K562 (cell line): ENCODE data around the gene ASCC1. TPM values are rescaled to one million over a fixed set of nuclear protein-coding genes. Genes with fewer than 3 reads are reported as not detected.
A peak's percentile ranks its signal among the peaks of the same experiment; 100 is the strongest.

Source experiments
- ATAC-seq: fragments of 200-7000 bp; cut with Tn5 transposase; 3 replicates; pipeline ENCODE4 v1.9.1; 2020; ENCODE audit warnings: moderate library complexity
- BruUV-seq: library from RNA; stranded (reverse); fragments of 400-500 nt; replicated peaks from 2 replicates; lab custom pipeline; 2021; lab: Mats Ljungman, UMichigan
- CTCF ChIA-PET: fragments of 300-600 bp; formaldehyde crosslinking; extraction: SDS; loops from one replicate; lab custom pipeline; 2021; ENCODE audit warnings: low intra/inter-chr PET ratio; lab: Yijun Ruan, JAX
- POLR2A ChIA-PET: fragments of 300-600, 350-650 bp; sonication (Branson Sonifier 250); formaldehyde crosslinking; extraction: SDS; loops from one replicate; lab custom pipeline; 2021; ENCODE audit warnings: antibody characterized with exemption, inconsistent platforms; lab: Yijun Ruan, JAX
- DNase-seq, 4 experiments: peaks; one replicate each; pipeline versions ENCODE4 v3.0.0 to v3.0.0-alpha.2; 2011 to 2018; ENCODE audit warnings: low spot score in 3 of 4, mixed read lengths in 3 of 4; ENCODE audit errors: extremely low read depth in 1 of 4
- FAIRE-seq: peaks from 2 replicates; lab custom pipeline; 2011; peaks lifted over from hg19 to GRCh38; lab: Jason Lieb, UNC
- H2AFZ ChIP-seq: 2 replicates; pipeline ENCODE4 v1.6.0; 2011; ENCODE audit warnings: low read depth, low read length, control low read depth, inconsistent platforms
- H3K27ac ChIP-seq: fragments of 200-600 bp; 3 replicates; pipeline ENCODE4 v1.8.0; 2011; ENCODE audit warnings: low read depth, mild to moderate bottlenecking, control low read depth, inconsistent platforms, low read length, moderate library complexity, mixed read lengths; ENCODE audit errors: extremely low read depth
- H3K27me3 ChIP-seq, 2 experiments: fragments of 300-600 bp in 1 of 2; 2 replicates in 1 of 2; 3 replicates in 1 of 2; pipeline versions ENCODE4 v1.6.0 to v1.8.0; 2011; ENCODE audit warnings: inconsistent platforms in 2 of 2, low read length in 2 of 2, mild to moderate bottlenecking in 1 of 2, mixed read lengths in 1 of 2, moderate library complexity in 1 of 2; ENCODE audit not compliant: control insufficient read depth in 2 of 2, insufficient read depth in 2 of 2
- H3K36me3 ChIP-seq: fragments of 300-600 bp; 3 replicates; pipeline ENCODE4 v1.8.0; 2011; ENCODE audit warnings: mild to moderate bottlenecking, low read length, inconsistent platforms; ENCODE audit not compliant: control insufficient read depth, insufficient read depth
- H3K4me1 ChIP-seq, 2 experiments: fragments of 200-600 bp in 1 of 2; replicated peaks in 1 of 2; 2 replicates in 1 of 2; 3 replicates in 1 of 2; pipeline versions ENCODE4 v1.5.1 to v1.8.0; 2011; ENCODE audit warnings: inconsistent platforms in 2 of 2, low read length in 2 of 2, mild to moderate bottlenecking in 1 of 2, mixed read lengths in 1 of 2, moderate library complexity in 1 of 2; ENCODE audit not compliant: control insufficient read depth in 2 of 2, insufficient read depth in 2 of 2
- H3K4me2 ChIP-seq: 2 replicates; pipeline ENCODE4 v1.6.1; 2011; ENCODE audit warnings: low read length, control low read depth, inconsistent platforms, mixed read lengths; ENCODE audit not compliant: insufficient read depth
- H3K4me3 ChIP-seq: fragments of 200-600 bp; sonication (generic), shearing (Covaris generic); 2 replicates; pipeline ENCODE4 v1.5.1; 2016; ENCODE audit warnings: control low read depth, inconsistent platforms
- H3K79me2 ChIP-seq: fragments of 200-600 bp; 3 replicates; pipeline ENCODE4 v1.8.0; 2011; ENCODE audit warnings: low read length, inconsistent platforms; ENCODE audit not compliant: control insufficient read depth, insufficient read depth
- H3K9ac ChIP-seq, 2 experiments: 2 replicates each; pipeline versions ENCODE4 v1.6.0 to v1.6.1; 2011; ENCODE audit warnings: low read depth in 2 of 2, low read length in 2 of 2, control low read depth in 1 of 2, inconsistent platforms in 1 of 2, mild to moderate bottlenecking in 1 of 2, mixed read lengths in 1 of 2; ENCODE audit not compliant: insufficient read depth in 1 of 2
- H3K9me1 ChIP-seq: one replicate; pipeline ENCODE4 v1.6.0; 2011; ENCODE audit warnings: inconsistent platforms, mild to moderate bottlenecking, low read length, moderate library complexity; ENCODE audit not compliant: control insufficient read depth, insufficient read depth
- H3K9me3 ChIP-seq: replicated peaks from 2 replicates; pipeline ENCODE4 v1.5.1; 2011; ENCODE audit warnings: low read depth, low read length, inconsistent platforms; ENCODE audit not compliant: control insufficient read depth, insufficient read depth
- H4K20me1 ChIP-seq: replicated peaks from 2 replicates; pipeline ENCODE4 v1.6.1; 2011; ENCODE audit warnings: low read length, inconsistent platforms, mixed read lengths; ENCODE audit not compliant: control insufficient read depth, insufficient read depth
- JUND ChIP-seq, 2 experiments: IDR thresholded peaks; 2 replicates in 1 of 2; 3 replicates in 1 of 2; pipeline ENCODE4 v1.6.1; 2011; ENCODE audit warnings: borderline replicate concordance in 2 of 2, low read depth in 2 of 2, low read length in 2 of 2, improper control_type of control experiment in 1 of 2, missing biosample characterization in 1 of 2, missing genetic modification characterization in 1 of 2, missing genetic modification reagents in 1 of 2
- SETDB1 ChIP-seq: IDR thresholded peaks from one replicate; pipeline ENCODE4 v1.6.1; 2012; ENCODE audit warnings: low read length, control low read depth, inconsistent platforms
- ZFP36 ChIP-seq: fragments of 150-350 bp; IDR thresholded peaks from 2 replicates; pipeline ENCODE4 v1.6.1; 2018; ENCODE audit warnings: low read length, low read depth; ENCODE audit not compliant: partially characterized antibody
- ZNF263 ChIP-seq: sonication (generic); formaldehyde crosslinking; IDR thresholded peaks from 2 replicates; pipeline ENCODE4 v1.8.0; 2022; ENCODE audit warnings: mild to moderate bottlenecking, missing genetic modification reagents, borderline replicate concordance
- ZNF76 ChIP-seq: fragments of 250-450 bp; sonication (Bioruptor Pico); IDR thresholded peaks from 2 replicates; pipeline ENCODE4 v1.4.0; 2020; ENCODE audit warnings: mild to moderate bottlenecking, moderate library complexity, borderline replicate concordance
- ZNF785 ChIP-seq: fragments of 250-450 bp; sonication (Bioruptor Pico); IDR thresholded peaks from 2 replicates; pipeline ENCODE4 v1.4.0; 2020; ENCODE audit warnings: mild to moderate bottlenecking
- WGBS: fragments of 100-300 bp; shearing (Covaris generic); methylation state at CpG from one replicate; pipeline ENCODE4 v1.1.6; 2016; ENCODE audit warnings: low coverage, mixed read lengths; ENCODE audit not compliant: insufficient coverage; ENCODE audit errors: missing lambda C conversion rate; 5-methylcytosine and 5-hydroxymethylcytosine counted together
- in situ Hi-C: fragments of 300-500 bp; cut with MboI; formaldehyde crosslinking; loops from 4 replicates; pipeline ENCODE4 v1.15.0; 2018; ENCODE audit warnings: inconsistent platforms, mixed read lengths
- intact Hi-C: fragments of 100-400 bp; cut with micrococcal nuclease; formaldehyde crosslinking; loops from 2 replicates; pipeline ENCODE4 v1.14.2; 2022
- polyA plus RNA-seq, 8 experiments: library from polyadenylated mRNA; depleted of rRNA in 4 of 8; stranded (reverse) in 5 of 8; unstranded in 3 of 8; fragments of >200 nt; fragmentation: Nextera tagmentation in 2 of 8; fragmentation: Illumina TruSeq in 1 of 8; extraction: Ambion mirVana in 2 of 8; extraction: Trizol in 1 of 8; gene quantifications; 2 replicates each; pipeline versions ENCODE4 v1.2.1 to v1.2.3, GENCODE V29; 2011 to 2014; ENCODE audit warnings: inconsistent platforms in 1 of 8, missing spikeins in 1 of 8
- total RNA-seq, 7 experiments: library from RNA; depleted of rRNA in 6 of 7; stranded (reverse); fragments of >200 nt in 6 of 7; fragmentation: Illumina TruSeq in 2 of 7; extraction: Trizol in 2 of 7; gene quantifications; 2 replicates each; pipeline versions ENCODE4 v1.2.1 to v1.2.3, GENCODE V29; 2011 to 2021; ENCODE audit warnings: low replicate concordance in 1 of 7
- TF ChIP-seq, protein P1 (sequence below): fragments of 450-650 bp; formaldehyde crosslinking; IDR thresholded peaks from 2 replicates; pipeline ENCODE4 v1.4.0; 2022; ENCODE audit warnings: missing genetic modification characterization
- TF ChIP-seq, protein P2 (sequence below), 2 experiments: fragments of 450-650 bp in 1 of 2; sonication (generic) in 1 of 2; formaldehyde crosslinking in 1 of 2; IDR thresholded peaks in 1 of 2; conservative IDR thresholded peaks in 1 of 2; 2 replicates each; pipeline versions ENCODE4 v1.6.1 to v1.8.1; 2016 to 2023; ENCODE audit warnings: mild to moderate bottlenecking in 2 of 2, moderate library complexity in 2 of 2, inconsistent platforms in 1 of 2, missing genetic modification reagents in 1 of 2
- TF ChIP-seq, protein P3 (sequence below): fragments of 450-650 bp; conservative IDR thresholded peaks from 2 replicates; pipeline ENCODE4 v1.6.1; 2016; ENCODE audit warnings: missing genetic modification characterization, low read depth, mild to moderate bottlenecking, missing compliant biosample characterization, moderate library complexity
- TF ChIP-seq, protein P4 (sequence below): sonication (generic); formaldehyde crosslinking; IDR thresholded peaks from 2 replicates; pipeline ENCODE4 v1.8.0; 2022; ENCODE audit warnings: mild to moderate bottlenecking, missing genetic modification reagents

The ASCC1 gene
- total and polyA plus RNA-seq, 9 of the 15 experiments (the other 6 are each of a cell fraction or from before 2014, with no cell fraction given) = 31.7 to 73.3 (median 52.8) TPM

- TF ChIP-seq JUND (IDR thresholded peaks at IDR 0.05; ENCODE audit: borderline replicate concordance, low read depth, low read length) (no peak), JUND (tag; IDR thresholded peaks at IDR 0.05; ENCODE audit: borderline replicate concordance, low read depth, low read length) (peak; percentile 33; the same call in 1 of the 3 replicates), SETDB1 (no peak)
- TF ChIP-seq, protein P1, sequence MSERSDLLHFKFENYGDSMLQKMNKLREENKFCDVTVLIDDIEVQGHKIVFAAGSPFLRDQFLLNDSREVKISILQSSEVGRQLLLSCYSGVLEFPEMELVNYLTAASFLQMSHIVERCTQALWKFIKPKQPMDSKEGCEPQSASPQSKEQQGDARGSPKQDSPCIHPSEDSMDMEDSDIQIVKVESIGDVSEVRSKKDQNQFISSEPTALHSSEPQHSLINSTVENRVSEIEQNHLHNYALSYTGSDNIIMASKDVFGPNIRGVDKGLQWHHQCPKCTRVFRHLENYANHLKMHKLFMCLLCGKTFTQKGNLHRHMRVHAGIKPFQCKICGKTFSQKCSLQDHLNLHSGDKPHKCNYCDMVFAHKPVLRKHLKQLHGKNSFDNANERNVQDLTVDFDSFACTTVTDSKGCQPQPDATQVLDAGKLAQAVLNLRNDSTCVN (CRISPR knock-in tag) = no peak
- TF ChIP-seq, protein P2, sequence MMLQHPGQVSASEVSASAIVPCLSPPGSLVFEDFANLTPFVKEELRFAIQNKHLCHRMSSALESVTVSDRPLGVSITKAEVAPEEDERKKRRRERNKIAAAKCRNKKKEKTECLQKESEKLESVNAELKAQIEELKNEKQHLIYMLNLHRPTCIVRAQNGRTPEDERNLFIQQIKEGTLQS (IDR thresholded peaks at IDR 0.05) = peak; percentile 41
- TF ChIP-seq, protein P2 (CRISPR knock-in tag; conservative IDR thresholded peaks at IDR 0.05) = no peak
Measured at GRCh38 chr10:72173619-72174296, 42.3 kb downstream of the ASCC1 start (continued).

DNA sequence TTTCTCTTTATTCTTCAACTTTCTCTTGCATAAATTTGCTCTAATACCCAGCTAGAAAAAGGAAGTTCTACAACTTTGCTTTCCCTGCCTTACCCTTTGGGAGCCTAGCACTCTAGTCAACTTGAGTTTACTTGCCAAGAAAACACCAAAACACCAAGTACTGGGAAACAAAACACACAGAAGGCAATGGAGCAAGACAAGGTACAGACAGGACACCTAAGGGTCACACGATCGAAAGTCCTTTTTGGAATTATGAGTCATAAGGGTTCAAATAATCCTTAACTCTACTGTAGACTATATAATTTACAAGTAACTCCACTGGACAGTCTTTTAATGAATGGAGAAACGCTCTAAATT is 42.8 kb downstream of the ASCC1 start:
- H3K4me2 ChIP-seq = no peak overlapping the region
- peak overlapping the region; percentile 25; the same call in 1 of the 3 replicates for H3K27ac ChIP-seq
- H3K79me2 ChIP-seq = no peaks in the 10 kb centered on the region
- ChIA-PET CTCF (no interaction called here), POLR2A (interaction anchor here (1.0 to 2.8 kb wide), 3 partner anchors 8 to 16 kb away, joined by 4 to 15 read pairs (median 5); no protein-coding TSS in a partner anchor)
- no peaks in the 10 kb centered on the region for H3K9me3 ChIP-seq
- no peak for TF ChIP-seq ZNF263
- no peak for TF ChIP-seq ZNF785
- TF ChIP-seq, protein P3, sequence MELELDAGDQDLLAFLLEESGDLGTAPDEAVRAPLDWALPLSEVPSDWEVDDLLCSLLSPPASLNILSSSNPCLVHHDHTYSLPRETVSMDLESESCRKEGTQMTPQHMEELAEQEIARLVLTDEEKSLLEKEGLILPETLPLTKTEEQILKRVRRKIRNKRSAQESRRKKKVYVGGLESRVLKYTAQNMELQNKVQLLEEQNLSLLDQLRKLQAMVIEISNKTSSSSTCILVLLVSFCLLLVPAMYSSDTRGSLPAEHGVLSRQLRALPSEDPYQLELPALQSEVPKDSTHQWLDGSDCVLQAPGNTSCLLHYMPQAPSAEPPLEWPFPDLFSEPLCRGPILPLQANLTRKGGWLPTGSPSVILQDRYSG (tag) = no peak
- TF ChIP-seq ZFP36 = no peak
- TF ChIP-seq ZNF76 = no peak
- TF ChIP-seq, protein P4, sequence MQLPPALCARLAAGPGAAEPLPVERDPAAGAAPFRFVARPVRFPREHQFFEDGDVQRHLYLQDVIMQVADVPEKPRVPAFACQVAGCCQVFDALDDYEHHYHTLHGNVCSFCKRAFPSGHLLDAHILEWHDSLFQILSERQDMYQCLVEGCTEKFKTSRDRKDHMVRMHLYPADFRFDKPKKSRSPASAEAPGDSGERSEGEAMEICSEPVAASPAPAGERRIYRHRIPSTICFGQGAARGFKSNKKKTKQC (CRISPR knock-in tag) = no peak
- no peak overlapping the region for H2AFZ ChIP-seq
- no peaks in the 10 kb centered on the region for H4K20me1 ChIP-seq
- H3K9ac ChIP-seq = no peak overlapping the region
- DNase-seq = no peak
- no peak for FAIRE-seq
- 77% methylated on average over 3 of the region's 3 CpGs for WGBS
- peaks cover 3% of the 10 kb centered on the region; the same call in 1 of the 3 replicates for H3K36me3 ChIP-seq
- H3K4me3 ChIP-seq = no peak overlapping the region
- H3K4me1 ChIP-seq = peaks cover 3 to 17% of the 10 kb centered on the region in 2 experiments; a peak in 3 of 5 replicates
- peaks cover 3% of the 10 kb centered on the region for H3K9me1 ChIP-seq
- intact Hi-C loops (no loop called here), in situ Hi-C loops (no loop called here)
- no peak for ATAC-seq
- H3K27me3 ChIP-seq = no peaks in the 10 kb centered on the region
- no TSS peak for BruUV-seq
